Colonic mucosa (tissue), 4 donors: ENCODE results near the gene PRDX5. TPM values are rescaled to one million over a fixed set of nuclear protein-coding genes. Genes with fewer than 3 reads are reported as not detected.
A peak's percentile ranks its signal among the peaks of the same experiment; 100 is the strongest.

ENCODE experiments used
- DNase-seq: peaks from one replicate; pipeline ENCODE4 v3.0.0-alpha.2; 2020
- H3K27ac ChIP-seq: fragments of 200-600 bp; one replicate; pipeline ENCODE4 v1.8.0; 2021
- H3K27me3 ChIP-seq: fragments of 200-600 bp; one replicate; pipeline ENCODE4 v1.8.0; 2021
- H3K36me3 ChIP-seq: fragments of 200-600 bp; one replicate; pipeline ENCODE4 v1.8.0; 2021
- H3K4me1 ChIP-seq: fragments of 200-600 bp; one replicate; pipeline ENCODE4 v1.8.0; 2021; ENCODE audit warnings: mild to moderate bottlenecking
- H3K4me3 ChIP-seq: fragments of 200-600 bp; one replicate; pipeline ENCODE4 v1.8.0; 2021
- H3K9ac ChIP-seq, 2 donors: one replicate each; pipeline ENCODE4 v1.7.0; 2013; ENCODE audit warnings: control low read depth in 2 of 2, low read depth in 2 of 2, low read length in 2 of 2
- H3K9me3 ChIP-seq: fragments of 200-600 bp; one replicate; pipeline ENCODE4 v1.8.0; 2021
- intact Hi-C: fragments of 100-400 bp; cut with DNase I; formaldehyde crosslinking; loops from one replicate; pipeline ENCODE4 v1.14.1; 2022
- microRNA-seq: library from miRNA; unstranded; fragments of <30 nt; microRNA quantifications from one replicate; pipeline ENCODE4, GENCODE V29; 2019
- total RNA-seq, 2 donors: library from RNA; stranded (reverse); fragmentation: NEBNext Ultra II Directional in 1 of 2; extraction: Animal tissue kit (Norgen Biotek cat#: 25700) in 1 of 2; gene quantifications; one replicate each; pipeline ENCODE4 v1.2.1, GENCODE V29; 2021
- TF ChIP-seq, protein P1 (sequence below): fragments of 200-600 bp; IDR thresholded peaks from one replicate; pipeline ENCODE4 v1.8.0; 2022; ENCODE audit warnings: antibody characterized with exemption, mild to moderate bottlenecking
- donor health status: healthy.
- donor health status: DM: no; HTN: no; CAD: no.
- donor health status: DM: no; HTN: no; CAD: no.

The PRDX5 gene
- total RNA-seq, 2 donors from 2014 or later: 301 to 425 TPM

DNA sequence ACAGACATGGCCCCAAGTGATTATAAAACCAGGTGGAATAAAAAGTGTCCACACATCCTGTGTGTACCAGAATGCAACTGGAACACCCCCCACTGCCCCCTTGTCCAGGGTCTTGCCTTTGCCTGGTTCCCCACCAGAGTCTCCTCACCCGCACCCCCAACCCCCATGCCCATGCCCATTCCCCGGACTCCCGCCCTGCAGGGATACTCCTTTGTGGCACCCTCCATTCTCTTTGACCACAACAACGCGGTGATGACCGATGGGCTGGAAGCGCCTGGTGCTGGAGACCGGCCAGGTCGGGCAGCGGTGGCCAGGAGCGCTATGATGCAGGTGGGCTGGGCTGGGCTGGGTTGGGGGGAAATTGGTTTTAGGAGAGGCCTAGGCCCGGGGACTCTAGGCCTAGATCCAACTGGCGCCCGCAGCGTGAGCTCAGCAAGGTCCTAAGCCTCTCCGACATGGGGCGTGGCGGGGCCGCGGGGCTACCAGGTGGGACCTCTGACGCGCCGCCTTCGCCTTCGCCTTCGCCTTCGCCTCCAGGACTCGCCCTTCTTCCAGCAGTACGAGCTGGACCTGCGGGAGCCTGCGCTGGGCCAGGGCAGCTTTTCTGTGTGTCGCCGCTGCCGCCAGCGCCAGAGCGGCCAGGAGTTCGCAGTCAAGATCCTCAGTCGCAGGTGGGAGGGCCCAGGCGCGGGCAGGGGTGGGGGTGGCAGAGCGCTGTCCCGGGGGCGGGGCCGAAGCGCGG is 50.2 kb downstream of the PRDX5 start:
- no peak for DNase-seq
- Histone ChIP-seq H3K36me3 (no peaks in the 10 kb centered on the region), H3K9ac (no peak overlapping the region), H3K4me1 (no peaks in the 10 kb centered on the region), H3K27ac (no peak overlapping the region), H3K4me3 (no peak overlapping the region), H3K27me3 (no peaks in the 10 kb centered on the region), H3K9me3 (no peaks in the 10 kb centered on the region)
- intact Hi-C loops: no loop called here
- TF ChIP-seq, protein P1, sequence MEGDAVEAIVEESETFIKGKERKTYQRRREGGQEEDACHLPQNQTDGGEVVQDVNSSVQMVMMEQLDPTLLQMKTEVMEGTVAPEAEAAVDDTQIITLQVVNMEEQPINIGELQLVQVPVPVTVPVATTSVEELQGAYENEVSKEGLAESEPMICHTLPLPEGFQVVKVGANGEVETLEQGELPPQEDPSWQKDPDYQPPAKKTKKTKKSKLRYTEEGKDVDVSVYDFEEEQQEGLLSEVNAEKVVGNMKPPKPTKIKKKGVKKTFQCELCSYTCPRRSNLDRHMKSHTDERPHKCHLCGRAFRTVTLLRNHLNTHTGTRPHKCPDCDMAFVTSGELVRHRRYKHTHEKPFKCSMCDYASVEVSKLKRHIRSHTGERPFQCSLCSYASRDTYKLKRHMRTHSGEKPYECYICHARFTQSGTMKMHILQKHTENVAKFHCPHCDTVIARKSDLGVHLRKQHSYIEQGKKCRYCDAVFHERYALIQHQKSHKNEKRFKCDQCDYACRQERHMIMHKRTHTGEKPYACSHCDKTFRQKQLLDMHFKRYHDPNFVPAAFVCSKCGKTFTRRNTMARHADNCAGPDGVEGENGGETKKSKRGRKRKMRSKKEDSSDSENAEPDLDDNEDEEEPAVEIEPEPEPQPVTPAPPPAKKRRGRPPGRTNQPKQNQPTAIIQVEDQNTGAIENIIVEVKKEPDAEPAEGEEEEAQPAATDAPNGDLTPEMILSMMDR: no peak

- H3K27me3 ChIP-seq: no peaks in the 10 kb centered on the region
- H3K9ac ChIP-seq: no peak overlapping the region
- intact Hi-C loops: no loop called here
- no peaks in the 10 kb centered on the region for H3K9me3 ChIP-seq
- TF ChIP-seq, protein P1: no peak
- DNase-seq: no peak
- H3K4me3 ChIP-seq: no peak overlapping the region
- H3K36me3 ChIP-seq: no peaks in the 10 kb centered on the region
- no peak overlapping the region for H3K27ac ChIP-seq
- no peaks in the 10 kb centered on the region for H3K4me1 ChIP-seq
Measured at GRCh38 chr11:64368673-64369074, 50.8 kb downstream of the PRDX5 start.

GRCh38 chr11:64369440-64370421 is 51.8 kb downstream of the PRDX5 start:
- intact Hi-C loops: no loop called here
- TF ChIP-seq, protein P1: no peak
- H3K4me3 ChIP-seq: no peak overlapping the region

DNA sequence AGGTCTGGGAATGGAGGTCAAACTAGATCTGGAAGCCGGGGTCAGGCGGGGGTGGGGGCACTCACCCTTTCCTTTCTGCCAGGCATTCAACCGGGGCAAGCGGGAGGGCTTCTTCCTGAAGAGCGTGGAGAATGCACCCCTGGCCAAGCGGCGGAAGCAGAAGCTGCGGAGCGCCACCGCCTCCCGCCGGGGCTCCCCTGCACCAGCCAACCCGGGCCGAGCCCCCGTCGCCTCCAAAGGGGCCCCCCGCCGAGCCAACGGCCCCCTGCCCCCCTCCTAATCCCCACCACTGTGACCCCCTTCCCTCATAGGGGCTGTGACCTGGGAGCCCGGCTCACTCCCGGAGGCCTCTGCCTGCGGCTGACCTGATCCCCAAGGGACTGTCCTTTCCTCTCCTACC is 53.3 kb downstream of the PRDX5 start:
- no peaks in the 10 kb centered on the region for H3K36me3 ChIP-seq
- DNase-seq: no peak
- H3K27ac ChIP-seq: no peak overlapping the region
- no peaks in the 10 kb centered on the region for H3K9me3 ChIP-seq
- TF ChIP-seq, protein P1: no peak
- intact Hi-C loops: no loop called here
- H3K9ac ChIP-seq: no peak overlapping the region
- no peak overlapping the region for H3K4me3 ChIP-seq
- no peaks in the 10 kb centered on the region for H3K4me1 ChIP-seq
- H3K27me3 ChIP-seq: no peaks in the 10 kb centered on the region

More at GRCh38 chr11:64369440-64370421, 51.8 kb downstream of the PRDX5 start:
- no peak overlapping the region for H3K27ac ChIP-seq
- no peak overlapping the region for H3K9ac ChIP-seq
- no peaks in the 10 kb centered on the region for H3K27me3 ChIP-seq
- no peaks in the 10 kb centered on the region for H3K4me1 ChIP-seq
- H3K36me3 ChIP-seq: no peaks in the 10 kb centered on the region
- no peak for DNase-seq
- H3K9me3 ChIP-seq: no peaks in the 10 kb centered on the region

Small RNA genes lying within 50 kb of the gene (microRNA-seq; reads per million reads assigned to microRNA genes)
- gene MIR1237 (9.9 reads per million, percentile 15 among the genes with 10 or more reads in this experiment), gene MIR7155 (1.7 reads per million)

Other genes starting within 250 kb of the PRDX5 start
- 10 to 100 TPM; 18.6 to 22.9 TPM for gene MACROD1, start 152.0 kb upstream of the PRDX5 start, total RNA-seq
- 100 to 1,000 TPM in 1 of 2 donors, 10 to 100 TPM in 1; 95.5 to 232 TPM for gene STIP1, start 131.9 kb upstream of the PRDX5 start, total RNA-seq
- gene FERMT3, start 111.4 kb upstream of the PRDX5 start, total RNA-seq: 10 to 100 TPM; 10.9 to 16.6 TPM
- gene TRPT1, start 91.9 kb upstream of the PRDX5 start, total RNA-seq: 10 to 100 TPM; 52.3 to 63.6 TPM
- 100 to 1,000 TPM; 110 to 168 TPM for gene NUDT22, start 91.8 kb upstream of the PRDX5 start, total RNA-seq
- gene DNAJC4, start 87.6 kb upstream of the PRDX5 start, total RNA-seq: 10 to 100 TPM; 39.9 to 50.3 TPM
- gene VEGFB, start 83.5 kb upstream of the PRDX5 start, total RNA-seq: 10 to 100 TPM; 25.9 to 59.5 TPM
- 100 to 1,000 TPM in 1 of 2 donors, 10 to 100 TPM in 1; 71.7 to 104 TPM for gene FKBP2, start 77.0 kb upstream of the PRDX5 start, total RNA-seq
- 100 to 1,000 TPM; 113 to 234 TPM for gene PPP1R14B, start 71.2 kb upstream of the PRDX5 start, total RNA-seq
- 100 to 1,000 TPM in 1 of 2 donors, 10 to 100 TPM in 1; 86.9 to 108 TPM for gene PLCB3, start 66.6 kb upstream of the PRDX5 start, total RNA-seq
- gene BAD, start 33.5 kb upstream of the PRDX5 start, total RNA-seq: 10 to 100 TPM; 86.0 to 89.6 TPM
- 10 to 100 TPM; 36.0 to 58.8 TPM for gene GPR137, start 32.3 kb upstream of the PRDX5 start, total RNA-seq
- not detected for gene KCNK4, start 26.8 kb upstream of the PRDX5 start, total RNA-seq
- gene CATSPERZ, start 17.8 kb upstream of the PRDX5 start, total RNA-seq: under 1 TPM in 1 of 2 donors, not detected in 1; 0.56 TPM
- gene ESRRA, start 12.6 kb upstream of the PRDX5 start, total RNA-seq: 100 to 1,000 TPM; 150 to 187 TPM
- 100 to 1,000 TPM in 1 of 2 donors, 10 to 100 TPM in 1; 75.9 to 184 TPM for gene TRMT112, start 562 bp upstream of the PRDX5 start, total RNA-seq
- gene CCDC88B, start 22.1 kb downstream of the PRDX5 start, total RNA-seq: 10 to 100 TPM; 15.0 to 52.2 TPM
- 10 to 100 TPM; 28.9 to 59.1 TPM for gene RPS6KA4, start 41.0 kb downstream of the PRDX5 start, total RNA-seq
- not detected for gene SLC22A11, start 237.8 kb downstream of the PRDX5 start, total RNA-seq